ENCODE data around the gene RPS8.

DNA sequence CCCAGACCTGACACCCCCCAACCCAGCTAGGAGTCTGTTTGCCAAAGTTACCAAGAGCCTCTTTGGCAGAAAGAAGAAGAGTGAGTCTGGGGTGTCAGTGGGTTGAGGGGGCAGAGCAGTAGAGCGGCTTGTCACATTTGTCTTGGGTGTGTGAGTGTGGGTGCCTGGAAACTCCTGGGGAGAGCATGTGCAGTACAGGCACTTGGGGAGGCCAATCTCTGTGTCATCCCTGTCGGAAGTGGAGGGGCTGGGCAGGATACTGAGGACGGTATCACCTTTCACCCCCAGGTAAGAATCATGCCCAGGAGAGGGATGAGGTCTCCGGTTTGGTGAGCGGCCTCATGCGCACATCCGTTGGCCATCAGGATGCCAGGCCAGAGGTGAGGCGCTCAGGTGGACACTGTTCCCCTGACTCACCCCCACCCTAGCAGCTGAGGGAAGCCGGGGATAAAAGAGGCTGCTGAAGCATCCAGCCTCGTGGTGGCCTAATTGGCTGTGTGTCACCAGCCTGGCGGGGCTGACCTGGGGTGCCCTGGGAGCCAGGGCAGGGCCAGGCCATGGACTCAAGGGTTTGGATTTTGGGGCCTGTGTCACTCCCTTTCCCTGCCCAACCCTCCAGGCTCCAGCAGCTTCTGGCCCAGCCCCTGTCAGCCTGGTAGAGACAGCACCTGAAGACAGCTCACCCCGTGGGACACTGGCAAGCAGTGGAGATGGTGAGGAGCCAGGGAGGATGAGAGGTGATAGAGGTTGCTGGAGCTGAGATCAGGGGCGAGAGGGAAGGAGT lies 28.2 kb downstream of the RPS8 start:
- TF ChIP-seq POLR2A (IDR thresholded peaks at IDR 0.05): no peak
- TF ChIP-seq CTCF (IDR thresholded peaks at IDR 0.05): no peak
- TF ChIP-seq POLR2AphosphoS5 (IDR thresholded peaks at IDR 0.05): no peak
